ENCODE data around the gene COG5. TPM values are rescaled to one million over a fixed set of nuclear protein-coding genes. Genes with fewer than 3 reads are reported as not detected.

Gene COG5
- total and polyA plus RNA-seq, 9 of the 15 experiments (the other 6 are each of a cell fraction or from before 2014, with no cell fraction given), result 15.3 to 75.1 (median 56.4) TPM

- no peak for TF ChIP-seq TCF7 (IDR thresholded peaks at IDR 0.05; ENCODE audit: borderline replicate concordance)
- TF ChIP-seq SMARCA5 (IDR thresholded peaks at IDR 0.05), result peak; percentile 73
- TF ChIP-seq MAFG (tag; conservative IDR thresholded peaks at IDR 0.05), result peak; percentile 67
- no peak for TF ChIP-seq SMAD1 (IDR thresholded peaks at IDR 0.05; ENCODE audit: low read depth, low read length, partially characterized antibody)
- TF ChIP-seq ZBTB12 (CRISPR knock-in tag; IDR thresholded peaks at IDR 0.05), result no peak
- TF ChIP-seq, protein P1, sequence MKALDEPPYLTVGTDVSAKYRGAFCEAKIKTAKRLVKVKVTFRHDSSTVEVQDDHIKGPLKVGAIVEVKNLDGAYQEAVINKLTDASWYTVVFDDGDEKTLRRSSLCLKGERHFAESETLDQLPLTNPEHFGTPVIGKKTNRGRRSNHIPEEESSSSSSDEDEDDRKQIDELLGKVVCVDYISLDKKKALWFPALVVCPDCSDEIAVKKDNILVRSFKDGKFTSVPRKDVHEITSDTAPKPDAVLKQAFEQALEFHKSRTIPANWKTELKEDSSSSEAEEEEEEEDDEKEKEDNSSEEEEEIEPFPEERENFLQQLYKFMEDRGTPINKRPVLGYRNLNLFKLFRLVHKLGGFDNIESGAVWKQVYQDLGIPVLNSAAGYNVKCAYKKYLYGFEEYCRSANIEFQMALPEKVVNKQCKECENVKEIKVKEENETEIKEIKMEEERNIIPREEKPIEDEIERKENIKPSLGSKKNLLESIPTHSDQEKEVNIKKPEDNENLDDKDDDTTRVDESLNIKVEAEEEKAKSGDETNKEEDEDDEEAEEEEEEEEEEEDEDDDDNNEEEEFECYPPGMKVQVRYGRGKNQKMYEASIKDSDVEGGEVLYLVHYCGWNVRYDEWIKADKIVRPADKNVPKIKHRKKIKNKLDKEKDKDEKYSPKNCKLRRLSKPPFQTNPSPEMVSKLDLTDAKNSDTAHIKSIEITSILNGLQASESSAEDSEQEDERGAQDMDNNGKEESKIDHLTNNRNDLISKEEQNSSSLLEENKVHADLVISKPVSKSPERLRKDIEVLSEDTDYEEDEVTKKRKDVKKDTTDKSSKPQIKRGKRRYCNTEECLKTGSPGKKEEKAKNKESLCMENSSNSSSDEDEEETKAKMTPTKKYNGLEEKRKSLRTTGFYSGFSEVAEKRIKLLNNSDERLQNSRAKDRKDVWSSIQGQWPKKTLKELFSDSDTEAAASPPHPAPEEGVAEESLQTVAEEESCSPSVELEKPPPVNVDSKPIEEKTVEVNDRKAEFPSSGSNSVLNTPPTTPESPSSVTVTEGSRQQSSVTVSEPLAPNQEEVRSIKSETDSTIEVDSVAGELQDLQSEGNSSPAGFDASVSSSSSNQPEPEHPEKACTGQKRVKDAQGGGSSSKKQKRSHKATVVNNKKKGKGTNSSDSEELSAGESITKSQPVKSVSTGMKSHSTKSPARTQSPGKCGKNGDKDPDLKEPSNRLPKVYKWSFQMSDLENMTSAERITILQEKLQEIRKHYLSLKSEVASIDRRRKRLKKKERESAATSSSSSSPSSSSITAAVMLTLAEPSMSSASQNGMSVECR (CRISPR knock-in tag; IDR thresholded peaks at IDR 0.05), result no peak
- TF ChIP-seq ZNF511 (CRISPR knock-in tag; IDR thresholded peaks at IDR 0.05), result no peak
- TF ChIP-seq THAP12 (CRISPR knock-in tag; IDR thresholded peaks at IDR 0.05), result no peak
- TF ChIP-seq E2F6 (IDR thresholded peaks at IDR 0.05; ENCODE audit: borderline replicate concordance in 1 of 2, extremely low read depth in 1 of 2, insufficient read depth in 1 of 2, insufficient read length in 1 of 2, low read depth in 1 of 2, low read length in 1 of 2, poor library complexity in 1 of 2, severe bottlenecking in 1 of 2), result no peak
- TF ChIP-seq MXI1 (IDR thresholded peaks at IDR 0.05; ENCODE audit: low read depth, low read length), result no peak
- TF ChIP-seq, protein P2, sequence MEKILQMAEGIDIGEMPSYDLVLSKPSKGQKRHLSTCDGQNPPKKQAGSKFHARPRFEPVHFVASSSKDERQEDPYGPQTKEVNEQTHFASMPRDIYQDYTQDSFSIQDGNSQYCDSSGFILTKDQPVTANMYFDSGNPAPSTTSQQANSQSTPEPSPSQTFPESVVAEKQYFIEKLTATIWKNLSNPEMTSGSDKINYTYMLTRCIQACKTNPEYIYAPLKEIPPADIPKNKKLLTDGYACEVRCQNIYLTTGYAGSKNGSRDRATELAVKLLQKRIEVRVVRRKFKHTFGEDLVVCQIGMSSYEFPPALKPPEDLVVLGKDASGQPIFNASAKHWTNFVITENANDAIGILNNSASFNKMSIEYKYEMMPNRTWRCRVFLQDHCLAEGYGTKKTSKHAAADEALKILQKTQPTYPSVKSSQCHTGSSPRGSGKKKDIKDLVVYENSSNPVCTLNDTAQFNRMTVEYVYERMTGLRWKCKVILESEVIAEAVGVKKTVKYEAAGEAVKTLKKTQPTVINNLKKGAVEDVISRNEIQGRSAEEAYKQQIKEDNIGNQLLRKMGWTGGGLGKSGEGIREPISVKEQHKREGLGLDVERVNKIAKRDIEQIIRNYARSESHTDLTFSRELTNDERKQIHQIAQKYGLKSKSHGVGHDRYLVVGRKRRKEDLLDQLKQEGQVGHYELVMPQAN (IDR thresholded peaks at IDR 0.05; ENCODE audit: borderline replicate concordance), result no peak
- TF ChIP-seq POLR2AphosphoS2 (IDR thresholded peaks at IDR 0.05; ENCODE audit: low read length), result no peak
- TF ChIP-seq TRIM25 (IDR thresholded peaks at IDR 0.05; ENCODE audit: borderline replicate concordance), result no peak
Observed at GRCh38 chr7:107319724-107320228, 243.9 kb downstream of the COG5 start (continued).
